CD4-positive, alpha-beta T cell treated with Interferon alpha-2 for 1 hour (primary cell): ENCODE results near the gene GPC6.

Source experiments
- DNase-seq, 2 donors: peaks; one replicate each; pipeline ENCODE4 v3.0.0-alpha.2; 2020 to 2022

GPC6 gene

GRCh38 chr13:93521307-93521706, 294.7 kb downstream of the GPC6 start:
- DNase-seq = no peak

GRCh38 chr13:93522501-93522900, 295.9 kb downstream of the GPC6 start:
- no peak for DNase-seq

GRCh38 chr13:93525087-93525486, 298.5 kb downstream of the GPC6 start:
- DNase-seq = no peak

- no peak for DNase-seq
Observed at GRCh38 chr13:93527748-93528297, 301.2 kb downstream of the GPC6 start.

- no peak for DNase-seq
Observed at GRCh38 chr13:93529961-93530360, 303.4 kb downstream of the GPC6 start.

- no peak for DNase-seq
Observed at GRCh38 chr13:93534181-93534700, 307.6 kb downstream of the GPC6 start.

GRCh38 chr13:93535251-93535650, 308.6 kb downstream of the GPC6 start:
- DNase-seq = no peak

- no peak for DNase-seq
Observed at GRCh38 chr13:93539914-93540313, 313.3 kb downstream of the GPC6 start.

- DNase-seq = no peak
Observed at GRCh38 chr13:93547886-93548285, 321.3 kb downstream of the GPC6 start.

- DNase-seq = no peak
Observed at GRCh38 chr13:93549326-93550005, 322.9 kb downstream of the GPC6 start.

GRCh38 chr13:93550236-93550635, 323.6 kb downstream of the GPC6 start:
- DNase-seq = no peak

- DNase-seq = no peak
Observed at GRCh38 chr13:93552596-93552995, 326.0 kb downstream of the GPC6 start.

GRCh38 chr13:93554514-93554913, 327.9 kb downstream of the GPC6 start:
- DNase-seq = no peak

GRCh38 chr13:93558637-93559036, 332.0 kb downstream of the GPC6 start:
- DNase-seq = no peak

GRCh38 chr13:93559718-93560117, 333.1 kb downstream of the GPC6 start:
- no peak for DNase-seq

- no peak for DNase-seq
Observed at GRCh38 chr13:93561576-93562225, 335.1 kb downstream of the GPC6 start.

- no peak for DNase-seq
Observed at GRCh38 chr13:93562676-93563075, 336.1 kb downstream of the GPC6 start.

- DNase-seq = no peak
Observed at GRCh38 chr13:93577105-93577504, 350.5 kb downstream of the GPC6 start.

GRCh38 chr13:93589788-93590187, 363.2 kb downstream of the GPC6 start:
- no peak for DNase-seq

GRCh38 chr13:93603043-93603442, 376.4 kb downstream of the GPC6 start:
- no peak for DNase-seq

GRCh38 chr13:93614776-93615175, 388.2 kb downstream of the GPC6 start:
- no peak for DNase-seq

- no peak for DNase-seq
Observed at GRCh38 chr13:93620181-93620765, 393.7 kb downstream of the GPC6 start.

GRCh38 chr13:93621051-93621450, 394.4 kb downstream of the GPC6 start:
- DNase-seq = no peak

GRCh38 chr13:93621966-93622365, 395.4 kb downstream of the GPC6 start:
- no peak for DNase-seq
